OCI-LY1 (cell line): ENCODE results near the gene MAP3K7CL.
"Not testable (repeated sequence)": the region's sequence is repeated elsewhere in the genome, so short reads cannot be mapped to it uniquely, and the experiment has no call there.

Source experiments
- H2AFZ ChIP-seq: fragments of 200-600 bp; sonication (generic), shearing (Covaris generic); 2 replicates; pipeline ENCODE4 v1.6.0; 2014; ENCODE audit warnings: antibody characterized with exemption, mild to moderate bottlenecking, low read length
- H3F3A ChIP-seq: fragments of 200-600 bp; sonication (generic), shearing (Covaris generic); 2 replicates; pipeline ENCODE4 v1.6.0; 2014; ENCODE audit warnings: mild to moderate bottlenecking, antibody characterized with exemption, low read length, moderate library complexity; ENCODE audit not compliant: insufficient read depth
- H3K27ac ChIP-seq: fragments of 200-600 bp; sonication (generic); 2 replicates; pipeline ENCODE4 v1.5.1; 2014; ENCODE audit warnings: low read length, mixed run types, mild to moderate bottlenecking, low read depth; ENCODE audit not compliant: poor library complexity, severe bottlenecking
- H3K27me3 ChIP-seq: fragments of 200-600 bp; sonication (generic); 2 replicates; pipeline ENCODE4 v1.6.0; 2014; ENCODE audit warnings: antibody characterized with exemption, mild to moderate bottlenecking, low read length, moderate library complexity; ENCODE audit not compliant: insufficient read depth
- H3K36me3 ChIP-seq: fragments of 200-600 bp; sonication (generic); 2 replicates; pipeline ENCODE4 v1.6.1; 2014; ENCODE audit warnings: mild to moderate bottlenecking, antibody characterized with exemption, low read length, moderate library complexity, mixed read lengths; ENCODE audit not compliant: insufficient read depth
- H3K4me1 ChIP-seq: fragments of 200-600 bp; sonication (generic); 2 replicates; pipeline ENCODE4 v1.5.1; 2014; ENCODE audit warnings: mild to moderate bottlenecking, low read length, moderate library complexity; ENCODE audit not compliant: insufficient read depth, severe bottlenecking
- H3K4me2 ChIP-seq: fragments of 200-600 bp; sonication (generic), shearing (Covaris generic); 2 replicates; pipeline ENCODE4 v1.6.1; 2014; ENCODE audit warnings: low read length
- H3K4me3 ChIP-seq: fragments of 200-600 bp; sonication (generic); 2 replicates; pipeline ENCODE4 v1.5.1; 2014; ENCODE audit warnings: low read length, low read depth, mild to moderate bottlenecking, mixed read lengths; ENCODE audit not compliant: poor library complexity, severe bottlenecking
- H3K79me2 ChIP-seq: fragments of 200-600 bp; shearing (Covaris generic); 2 replicates; pipeline ENCODE4 v1.6.1; 2016; ENCODE audit warnings: mixed run types, low read length, mixed read lengths; ENCODE audit not compliant: insufficient read depth
- H3K9ac ChIP-seq: fragments of 200-600 bp; sonication (generic), shearing (Covaris generic); 2 replicates; pipeline ENCODE4 v1.6.1; 2014; ENCODE audit warnings: mild to moderate bottlenecking, low read length, mixed read lengths
- H3K9me2 ChIP-seq: fragments of 200-600 bp; sonication (generic), shearing (Covaris generic); 2 replicates; pipeline ENCODE4 v1.6.1; 2014; ENCODE audit warnings: low read depth, mild to moderate bottlenecking, low read length, mixed read lengths
- H3K9me3 ChIP-seq: fragments of 200-600 bp; shearing (Covaris generic); 2 replicates; pipeline ENCODE4 v1.6.1; 2014; ENCODE audit warnings: low read length, mixed read lengths
- H4K20me1 ChIP-seq: fragments of 200-600 bp; sonication (generic), shearing (Covaris generic); 2 replicates; pipeline ENCODE4 v1.6.0; 2016; ENCODE audit warnings: mild to moderate bottlenecking, low read length; ENCODE audit not compliant: insufficient read depth
- EZH2 ChIP-seq: fragments of 200-600 bp; sonication (generic), shearing (Covaris generic); IDR thresholded peaks from 2 replicates; pipeline ENCODE4 v1.8.0; 2017; ENCODE audit warnings: borderline replicate concordance, mixed run types, mild to moderate bottlenecking, antibody characterized with exemption, low read length, moderate library complexity, mixed read lengths
- TF ChIP-seq, protein P1 (sequence below): fragments of 200-600 bp; sonication (generic), shearing (Covaris generic); IDR thresholded peaks from 2 replicates; pipeline ENCODE4 v1.5.1; 2017; ENCODE audit warnings: mild to moderate bottlenecking, antibody characterized with exemption, low read length, moderate library complexity, mixed read lengths

Gene MAP3K7CL

GRCh38 chr21:29166853-29167252, 36.4 kb downstream of the MAP3K7CL start:
- Histone ChIP-seq H3K9ac (no peak overlapping the region), H3K27ac (no peak overlapping the region), H3F3A (no peaks in the 10 kb centered on the region), H3K4me3 (no peak overlapping the region), H3K9me3 (no peaks in the 10 kb centered on the region), H3K36me3 (no peaks in the 10 kb centered on the region), H2AFZ (no peak overlapping the region), H4K20me1 (no peaks in the 10 kb centered on the region), H3K4me1 (no peaks in the 10 kb centered on the region), H3K27me3 (no peaks in the 10 kb centered on the region), H3K4me2 (no peak overlapping the region), H3K79me2 (no peaks in the 10 kb centered on the region), H3K9me2 (no peaks in the 10 kb centered on the region)
- TF ChIP-seq, protein P1, sequence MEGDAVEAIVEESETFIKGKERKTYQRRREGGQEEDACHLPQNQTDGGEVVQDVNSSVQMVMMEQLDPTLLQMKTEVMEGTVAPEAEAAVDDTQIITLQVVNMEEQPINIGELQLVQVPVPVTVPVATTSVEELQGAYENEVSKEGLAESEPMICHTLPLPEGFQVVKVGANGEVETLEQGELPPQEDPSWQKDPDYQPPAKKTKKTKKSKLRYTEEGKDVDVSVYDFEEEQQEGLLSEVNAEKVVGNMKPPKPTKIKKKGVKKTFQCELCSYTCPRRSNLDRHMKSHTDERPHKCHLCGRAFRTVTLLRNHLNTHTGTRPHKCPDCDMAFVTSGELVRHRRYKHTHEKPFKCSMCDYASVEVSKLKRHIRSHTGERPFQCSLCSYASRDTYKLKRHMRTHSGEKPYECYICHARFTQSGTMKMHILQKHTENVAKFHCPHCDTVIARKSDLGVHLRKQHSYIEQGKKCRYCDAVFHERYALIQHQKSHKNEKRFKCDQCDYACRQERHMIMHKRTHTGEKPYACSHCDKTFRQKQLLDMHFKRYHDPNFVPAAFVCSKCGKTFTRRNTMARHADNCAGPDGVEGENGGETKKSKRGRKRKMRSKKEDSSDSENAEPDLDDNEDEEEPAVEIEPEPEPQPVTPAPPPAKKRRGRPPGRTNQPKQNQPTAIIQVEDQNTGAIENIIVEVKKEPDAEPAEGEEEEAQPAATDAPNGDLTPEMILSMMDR = no peak
- TF ChIP-seq EZH2 = no peak

DNA sequence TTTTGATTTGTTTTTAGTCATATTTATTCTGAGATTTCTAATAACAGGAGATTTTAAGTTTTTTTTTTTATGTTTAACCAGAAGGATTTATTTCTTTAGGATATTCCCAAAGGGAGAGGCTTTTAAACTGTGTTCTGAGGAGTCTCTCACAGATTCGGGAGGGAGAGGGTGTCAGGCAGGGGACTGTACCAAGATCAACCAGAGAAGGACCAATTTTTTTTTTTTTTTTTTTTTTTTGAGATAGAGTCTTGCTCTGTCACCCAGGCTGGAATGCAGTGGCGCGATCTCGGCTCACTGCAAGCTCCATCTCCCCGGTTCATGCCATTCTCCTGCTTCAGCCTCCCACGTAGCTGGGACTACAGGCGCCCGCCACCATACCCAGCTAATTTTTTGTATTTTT, 37.0 kb downstream of the MAP3K7CL start:
- not testable (repeated sequence) for H3K27me3 ChIP-seq, H4K20me1 ChIP-seq, H3F3A ChIP-seq, H2AFZ ChIP-seq, H3K9me3 ChIP-seq, H3K4me2 ChIP-seq, H3K9me2 ChIP-seq, H3K36me3 ChIP-seq, H3K79me2 ChIP-seq, H3K9ac ChIP-seq, H3K27ac ChIP-seq, H3K4me3 ChIP-seq, H3K4me1 ChIP-seq

DNA sequence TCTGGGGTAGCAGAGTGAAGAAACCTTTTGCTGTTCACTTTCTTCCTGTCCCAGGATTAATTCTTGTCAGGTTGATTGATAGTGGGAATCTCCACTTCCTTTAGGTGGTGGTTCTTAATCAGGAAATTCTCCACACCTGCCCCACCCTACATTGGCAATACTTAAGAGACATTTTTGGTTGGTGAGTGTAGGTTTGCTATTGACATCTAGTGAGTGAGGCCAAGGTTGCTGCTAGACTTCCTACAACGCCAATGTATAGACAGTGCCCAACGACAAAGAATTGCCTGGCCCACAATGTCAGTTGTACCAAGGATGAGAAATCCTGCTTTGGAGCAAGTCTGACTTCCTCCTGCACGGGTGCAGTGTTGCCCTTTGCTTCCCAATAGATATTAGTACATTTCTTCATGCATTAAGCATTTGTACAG, 38.5 kb downstream of the MAP3K7CL start:
- no peaks in the 10 kb centered on the region for H3K9me2 ChIP-seq
- H3K4me3 ChIP-seq = no peak overlapping the region
- no peaks in the 10 kb centered on the region for H3K4me1 ChIP-seq
- no peaks in the 10 kb centered on the region for H3K9me3 ChIP-seq
- no peaks in the 10 kb centered on the region for H3K79me2 ChIP-seq
- no peak overlapping the region for H3K4me2 ChIP-seq
- H2AFZ ChIP-seq = no peak overlapping the region
- TF ChIP-seq, protein P1 = no peak
- TF ChIP-seq EZH2 = no peak
- H3K27ac ChIP-seq = no peak overlapping the region
- H3K36me3 ChIP-seq = no peaks in the 10 kb centered on the region
- H4K20me1 ChIP-seq = no peaks in the 10 kb centered on the region
- no peak overlapping the region for H3K9ac ChIP-seq
- H3K27me3 ChIP-seq = no peaks in the 10 kb centered on the region
- H3F3A ChIP-seq = 0 out of 2 replicates have a peak, but pooled peaks cover 5% of the 10 kb centered on the region

- H3K4me2 ChIP-seq = no peak overlapping the region
- peaks cover 11% of the 10 kb centered on the region for H3K4me1 ChIP-seq
- H3K9ac ChIP-seq = no peak overlapping the region
These were observed 40.5 kb downstream of the MAP3K7CL start for GRCh38 chr21:29170944-29171343.

More at GRCh38 chr21:29170944-29171343, 40.5 kb downstream of the MAP3K7CL start:
- H3K36me3 ChIP-seq = no peaks in the 10 kb centered on the region
- TF ChIP-seq, protein P1 = no peak
- TF ChIP-seq EZH2 = no peak
- no peak overlapping the region for H3K27ac ChIP-seq
- no peaks in the 10 kb centered on the region for H3K9me3 ChIP-seq
- no peak overlapping the region for H3K4me3 ChIP-seq
- no peaks in the 10 kb centered on the region for H3K27me3 ChIP-seq
- no peaks in the 10 kb centered on the region for H3K79me2 ChIP-seq
- 0 out of 2 replicates have a peak, but pooled peaks cover 5% of the 10 kb centered on the region for H3F3A ChIP-seq
- H3K9me2 ChIP-seq = no peaks in the 10 kb centered on the region
- H2AFZ ChIP-seq = no peak overlapping the region
- H4K20me1 ChIP-seq = no peaks in the 10 kb centered on the region
